HG02938 (cell line): ENCODE data around the gene NCOA5.

ENCODE experiments used
- ATAC-seq: cut with Tn5 transposase; IDR thresholded peaks from one replicate; pipeline ENCODE4 v1.9.1; 2021; ENCODE audit warnings: mild to moderate bottlenecking, moderate library complexity; ENCODE audit not compliant: unreplicated experiment

Gene NCOA5

DNA sequence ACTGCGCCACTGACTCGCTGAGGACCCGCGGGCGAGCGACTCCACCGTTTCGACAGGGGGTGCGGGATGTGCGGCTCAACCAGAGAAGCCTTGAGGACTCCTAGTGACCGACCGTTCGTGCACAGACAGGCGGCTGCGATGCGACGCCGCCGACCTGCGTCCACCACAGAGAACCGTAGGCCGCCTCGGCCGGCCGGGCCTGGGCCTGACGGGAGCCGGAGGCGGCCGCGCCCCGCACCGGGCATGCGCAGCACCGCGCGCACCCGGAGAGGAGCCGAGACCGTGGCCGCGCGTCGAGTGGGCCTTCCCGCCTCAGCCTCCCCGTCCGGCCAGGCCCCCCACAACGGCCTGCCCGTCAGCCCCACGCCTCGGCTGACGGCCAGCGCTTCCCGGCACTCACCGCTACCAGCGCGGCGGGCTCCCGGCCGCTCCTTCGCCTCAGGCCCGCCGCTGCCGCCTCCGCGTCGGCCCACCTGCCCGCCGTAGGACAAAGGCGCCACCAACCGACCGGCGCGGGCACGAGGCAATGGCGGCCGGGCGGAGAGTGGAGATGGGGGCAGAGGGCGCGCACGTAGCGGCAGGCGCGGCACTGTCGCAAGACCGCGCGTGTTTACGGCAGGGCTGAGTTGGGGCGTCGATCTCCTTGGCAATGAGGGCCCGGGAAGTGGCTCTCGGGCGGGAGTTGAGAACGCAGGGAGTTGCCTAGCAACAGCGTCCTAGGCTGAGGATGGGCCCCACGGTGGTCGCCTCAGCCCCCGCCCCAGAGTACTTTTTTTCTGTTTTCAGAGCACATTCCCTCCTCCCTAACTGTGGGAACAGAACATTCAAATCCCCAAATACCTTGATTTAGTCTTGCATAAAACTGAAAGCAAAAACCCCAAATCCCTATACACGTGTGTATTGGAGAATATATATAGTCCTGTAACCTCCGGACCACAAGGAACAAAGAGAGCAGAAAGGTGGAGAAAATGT, at the start of gene NCOA5:
TSS of gene NCOA5 (minus strand) at position 546 of the 972 bp plus-strand sequence. CDS start 10,538 bp downstream, outside the sequence.
- ATAC-seq: peak; percentile 76

DNA sequence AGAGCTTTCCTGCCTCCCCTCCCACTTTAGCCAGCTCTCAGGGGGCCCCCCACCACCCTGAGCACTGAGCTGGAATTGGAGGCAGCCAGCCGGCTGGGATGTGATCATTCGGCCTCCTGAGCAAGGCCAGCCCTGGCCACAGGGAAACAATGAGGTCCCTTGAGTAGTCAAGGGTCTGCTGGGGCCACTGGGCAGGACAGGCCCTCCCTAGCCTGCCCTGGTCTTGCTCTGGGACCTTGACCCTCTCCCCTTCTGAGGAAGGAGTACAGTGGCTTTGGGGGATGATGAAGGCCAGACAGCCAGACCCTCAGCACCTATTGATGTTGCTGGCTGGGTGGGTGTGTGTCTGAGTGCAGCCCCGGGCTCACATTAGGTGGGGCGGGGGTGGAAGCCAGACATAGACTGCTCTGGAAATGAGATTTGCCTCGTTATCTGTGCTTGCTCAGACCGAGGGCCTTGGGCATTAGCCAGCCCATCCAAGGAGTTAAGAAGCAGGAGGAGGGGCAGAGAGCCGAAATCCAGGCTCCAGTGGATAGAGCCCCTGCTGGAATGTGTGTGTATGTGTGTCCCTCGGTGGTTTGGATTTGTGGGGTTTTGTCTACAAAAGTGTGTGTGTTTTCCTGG, 49.6 kb upstream of the NCOA5 start:
- no peak for ATAC-seq

- ATAC-seq: no peak
Observed at GRCh38 chr20:46137816-46138215, 48.1 kb upstream of the NCOA5 start.

DNA sequence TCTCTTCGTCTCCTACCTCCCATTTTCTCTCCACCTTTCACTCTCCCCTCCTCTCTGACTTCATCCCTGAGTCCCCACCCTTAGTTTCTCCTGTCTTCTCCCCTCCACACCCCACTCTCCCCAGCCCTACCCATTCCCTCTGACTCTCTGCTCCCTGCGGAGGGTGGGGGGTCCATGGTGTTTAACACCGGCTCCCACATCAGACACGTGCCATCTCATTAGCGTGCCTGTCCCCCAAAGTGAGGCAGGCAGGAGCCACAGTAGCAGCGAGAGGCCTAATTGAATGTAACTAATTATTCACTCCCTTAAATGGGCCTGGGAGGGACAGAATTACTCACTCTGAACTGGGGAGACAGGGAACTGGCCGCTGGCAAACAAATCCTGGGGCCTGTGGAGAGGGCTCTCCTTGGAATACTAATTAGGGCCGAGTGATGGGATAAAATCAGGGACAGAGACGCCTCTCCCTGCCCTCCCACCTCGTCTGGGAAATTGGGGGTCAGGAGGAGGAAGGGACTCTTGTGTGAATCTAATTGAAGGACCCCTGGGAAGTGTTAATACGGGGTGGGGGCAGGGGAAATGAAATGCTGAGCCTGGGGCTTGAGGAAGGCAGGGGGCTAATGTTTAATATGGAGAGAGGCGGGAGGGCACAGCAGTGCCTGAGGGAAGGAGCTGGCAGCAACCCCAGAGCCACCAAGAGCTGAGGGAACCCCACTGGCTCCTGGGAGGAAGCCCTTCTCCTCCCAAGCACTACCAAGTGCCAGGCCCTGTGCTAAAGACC, 46.3 kb upstream of the NCOA5 start:
- ATAC-seq: no peak

GRCh38 chr20:46134716-46135115, 45.0 kb upstream of the NCOA5 start:
- no peak for ATAC-seq

DNA sequence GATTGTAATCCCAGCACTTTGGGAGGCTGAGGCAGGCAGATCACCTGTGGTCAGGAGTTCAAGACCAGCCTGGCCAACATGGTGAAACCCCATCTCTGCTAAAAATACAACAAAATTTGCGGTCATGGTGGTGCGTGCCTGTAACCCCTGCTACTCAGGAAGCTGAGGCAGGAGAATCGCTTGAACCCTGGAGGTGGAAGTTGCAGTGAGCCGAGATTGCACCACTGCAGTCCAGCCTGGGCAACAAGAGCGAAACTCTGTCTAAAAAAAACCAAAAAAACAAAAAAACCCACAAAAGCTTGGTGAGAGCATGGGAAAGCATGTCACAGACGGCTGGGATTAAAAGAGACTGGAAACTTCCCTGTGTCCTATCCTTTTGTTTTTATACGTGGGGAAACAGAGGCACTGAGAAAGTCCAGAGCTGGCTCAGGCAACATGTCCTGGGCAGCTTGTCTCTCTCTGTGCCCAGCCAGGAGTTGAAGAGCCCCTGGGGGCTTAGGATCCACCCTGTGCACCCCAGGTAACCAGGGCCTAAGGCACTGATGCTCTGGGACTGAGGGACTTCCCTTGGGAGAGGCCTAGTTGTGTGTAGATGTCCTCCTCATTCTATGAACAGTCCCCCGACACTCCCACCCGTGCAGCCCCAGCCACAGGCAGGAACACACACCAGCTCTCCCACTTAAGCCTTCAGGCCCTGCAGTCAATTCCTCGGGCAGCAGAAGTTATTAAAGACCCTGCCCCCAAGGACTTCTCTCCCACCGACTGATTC, 44.3 kb upstream of the NCOA5 start:
- ATAC-seq: no peak

GRCh38 chr20:46132705-46133120, 43.0 kb upstream of the NCOA5 start:
- ATAC-seq: no peak

- no peak for ATAC-seq
Observed at GRCh38 chr20:46131396-46131795, 41.6 kb upstream of the NCOA5 start.

- ATAC-seq: no peak
Observed at GRCh38 chr20:46130534-46130933, 40.8 kb upstream of the NCOA5 start.

- ATAC-seq: no peak
Observed at GRCh38 chr20:46129955-46130481, 40.3 kb upstream of the NCOA5 start.

GRCh38 chr20:46128310-46129151, 38.8 kb upstream of the NCOA5 start:
- no peak for ATAC-seq

DNA sequence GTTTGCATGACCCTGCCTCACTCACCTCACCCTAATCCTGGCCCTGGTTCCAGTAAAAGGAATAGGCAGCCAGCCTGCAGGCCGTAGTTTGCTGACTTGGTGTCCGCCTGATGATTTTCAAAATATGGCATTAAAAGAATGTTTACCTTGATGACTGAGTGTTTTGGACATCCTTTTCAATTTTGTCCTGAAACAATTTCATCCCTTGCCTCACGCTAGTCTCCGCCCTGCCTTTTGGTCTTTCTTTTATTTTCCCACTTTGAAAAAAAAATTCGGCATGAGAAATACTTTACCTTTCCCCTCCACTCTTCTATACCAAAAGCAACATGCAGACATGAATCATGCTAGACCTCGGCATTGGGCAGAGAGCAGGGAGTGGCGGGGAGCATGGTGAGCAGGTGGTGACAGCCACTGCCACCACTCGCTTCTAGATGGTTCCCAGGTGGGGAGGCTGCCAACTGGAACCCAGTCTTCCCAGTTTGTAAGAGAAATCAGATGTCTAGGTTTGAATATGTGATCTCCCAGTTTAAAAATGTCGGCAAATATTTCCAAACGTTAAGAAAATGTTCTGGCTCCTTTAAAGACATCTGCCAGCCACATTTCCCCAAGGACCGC, 37.7 kb upstream of the NCOA5 start:
- ATAC-seq: no peak

- ATAC-seq: no peak
Observed at GRCh38 chr20:46126440-46127056, 36.8 kb upstream of the NCOA5 start.

DNA sequence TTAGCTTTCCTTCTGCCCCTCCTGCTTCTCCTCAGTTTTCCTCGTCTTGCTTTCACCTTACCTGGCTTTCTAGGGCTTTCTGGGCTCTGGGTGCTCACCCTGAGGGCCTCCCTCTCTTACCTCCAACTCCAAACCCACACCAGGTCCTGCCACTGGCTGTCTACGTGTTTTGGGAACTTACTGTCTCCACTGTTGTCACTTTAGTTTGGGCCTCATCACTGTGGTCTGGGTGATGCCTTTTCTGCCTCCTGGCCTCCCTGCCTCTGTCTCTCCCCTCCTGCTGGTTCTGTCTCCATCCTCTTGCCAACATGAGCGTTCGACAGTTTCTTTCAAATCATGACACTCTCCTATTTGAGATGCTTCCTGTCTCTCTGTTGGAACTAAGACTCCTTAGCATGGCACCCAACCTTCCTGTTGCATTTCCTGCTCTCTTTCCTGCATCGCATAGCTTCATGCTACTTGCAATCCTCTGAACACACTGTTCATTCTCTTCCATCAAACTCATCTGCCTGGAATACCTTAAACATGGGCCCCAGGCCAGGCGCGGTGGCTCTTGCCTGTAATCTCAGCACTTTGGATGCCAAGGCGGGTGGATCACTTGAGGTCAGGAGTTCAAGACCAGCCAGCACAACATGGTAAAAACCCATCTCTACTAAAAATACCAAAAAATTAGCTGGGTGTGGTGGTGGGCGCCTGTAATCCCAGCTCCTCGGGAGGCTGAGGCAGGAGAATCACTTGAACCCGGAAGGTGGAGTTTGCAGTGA, 33.9 kb upstream of the NCOA5 start:
- ATAC-seq: no peak

DNA sequence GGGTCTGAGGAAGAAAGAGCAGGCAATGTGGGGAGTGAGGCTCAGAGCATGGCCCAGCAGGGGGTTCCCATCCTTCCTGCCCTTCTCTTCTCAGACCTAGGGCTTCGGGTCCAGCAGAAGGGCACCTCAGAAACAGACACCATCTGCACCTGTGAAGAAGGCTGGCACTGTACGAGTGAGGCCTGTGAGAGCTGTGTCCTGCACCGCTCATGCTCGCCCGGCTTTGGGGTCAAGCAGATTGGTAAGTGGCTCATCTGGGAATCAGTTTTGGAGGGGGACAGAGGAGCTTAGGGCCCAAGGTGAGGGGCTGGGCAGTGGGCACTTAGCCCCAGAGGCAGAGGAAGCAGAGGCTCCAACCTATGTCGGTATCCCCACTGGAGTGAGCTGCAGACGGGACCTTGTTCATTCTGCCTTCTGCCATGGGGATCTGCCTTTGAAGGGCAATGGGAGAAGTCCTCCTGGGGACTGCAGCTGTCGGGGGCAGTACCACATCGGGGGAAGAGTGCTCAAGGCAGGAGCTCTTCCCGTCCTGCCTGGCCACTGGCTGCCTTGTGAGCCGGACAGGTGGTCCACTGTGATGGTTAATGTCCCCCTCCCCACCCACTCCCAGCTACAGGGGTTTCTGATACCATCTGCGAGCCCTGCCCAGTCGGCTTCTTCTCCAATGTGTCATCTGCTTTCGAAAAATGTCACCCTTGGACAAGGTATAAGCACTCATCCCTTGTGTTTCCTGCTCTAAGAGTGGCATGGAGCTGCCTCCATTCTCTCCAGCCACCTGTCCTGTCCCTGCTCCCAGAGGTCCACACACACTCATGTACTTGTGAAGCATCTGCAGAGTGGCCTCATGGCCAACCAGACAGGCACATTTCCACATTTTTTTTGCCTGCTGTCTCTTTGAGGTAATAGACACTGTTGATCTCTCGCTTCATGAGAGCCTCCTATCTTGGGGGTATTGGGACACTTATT, 33.0 kb upstream of the NCOA5 start:
- no peak for ATAC-seq

GRCh38 chr20:46122071-46122470, 32.3 kb upstream of the NCOA5 start:
- ATAC-seq: no peak
